Islet of Langerhans (tissue), 1 donor: ENCODE data around the gene ALDH1A2.

Source experiments
- FAIRE-seq: peaks from one replicate; lab custom pipeline; 2011; peaks lifted over from hg19 to GRCh38; lab: Jason Lieb, UNC

Gene ALDH1A2

DNA sequence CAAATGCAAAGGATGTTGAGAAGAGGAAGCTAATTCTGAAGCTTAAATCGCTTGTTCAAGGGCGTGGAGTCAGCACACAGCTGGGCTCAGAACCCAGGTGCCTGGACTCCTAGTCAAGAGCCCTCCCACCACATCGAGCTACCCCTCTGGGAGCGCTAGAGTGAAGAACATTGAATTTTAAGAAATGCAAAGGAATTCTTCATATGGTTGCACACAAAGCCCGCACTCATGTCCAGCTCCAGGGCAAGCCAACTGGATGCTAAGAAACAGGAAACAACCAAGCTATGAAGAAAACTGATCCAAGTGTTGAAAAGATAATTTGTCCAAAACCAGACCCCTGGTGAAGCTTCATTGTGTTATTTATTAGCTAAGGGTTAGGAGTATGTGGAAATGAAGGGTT is 122.3 kb downstream of the ALDH1A2 start:
- no peak for FAIRE-seq

DNA sequence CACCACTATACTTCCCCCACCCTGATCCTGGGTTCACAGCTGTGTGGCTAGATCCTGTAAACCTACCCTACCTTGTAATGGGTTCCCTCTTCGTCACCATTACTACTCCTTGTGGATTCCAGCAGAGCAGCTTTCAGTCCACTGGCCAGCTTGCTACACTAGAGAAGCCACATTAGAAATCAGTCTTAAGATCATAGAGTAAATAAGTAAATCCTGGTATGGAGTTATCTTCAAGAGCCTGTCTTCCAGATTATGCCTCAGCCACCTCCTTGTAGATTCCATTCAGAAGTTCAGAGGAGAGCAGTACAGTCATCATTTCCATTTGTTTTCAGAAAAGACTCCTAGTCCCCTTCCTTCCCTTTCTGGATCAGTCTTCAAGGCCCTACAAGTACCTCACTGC is 123.7 kb downstream of the ALDH1A2 start:
- no peak for FAIRE-seq

- FAIRE-seq = no peak
Observed at GRCh38 chr15:57932348-57932747, 133.2 kb downstream of the ALDH1A2 start.

DNA sequence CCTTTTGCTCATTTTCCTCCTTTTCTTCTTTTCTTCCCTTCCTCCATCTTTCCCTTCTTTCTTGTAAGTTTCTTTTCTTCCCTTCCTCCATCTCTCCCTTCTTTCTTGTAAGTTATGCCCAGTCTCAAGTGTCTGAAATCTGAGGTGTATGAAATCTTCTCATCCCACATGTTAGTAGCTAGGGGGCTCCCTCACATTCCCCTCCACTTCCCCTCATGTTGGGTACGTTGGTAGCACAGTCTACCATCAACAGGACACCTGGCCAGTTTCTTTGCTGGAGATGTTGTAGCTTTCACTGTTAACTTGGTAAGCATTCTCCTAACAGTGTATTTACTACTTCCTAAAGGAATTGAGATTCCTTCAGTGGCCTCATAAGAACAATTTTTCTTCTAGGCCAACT is 133.9 kb downstream of the ALDH1A2 start:
- FAIRE-seq = no peak

- no peak for FAIRE-seq
Observed at GRCh38 chr15:57927091-57927631, 138.3 kb downstream of the ALDH1A2 start.

GRCh38 chr15:57925650-57926049 is 139.9 kb downstream of the ALDH1A2 start:
- no peak for FAIRE-seq

DNA sequence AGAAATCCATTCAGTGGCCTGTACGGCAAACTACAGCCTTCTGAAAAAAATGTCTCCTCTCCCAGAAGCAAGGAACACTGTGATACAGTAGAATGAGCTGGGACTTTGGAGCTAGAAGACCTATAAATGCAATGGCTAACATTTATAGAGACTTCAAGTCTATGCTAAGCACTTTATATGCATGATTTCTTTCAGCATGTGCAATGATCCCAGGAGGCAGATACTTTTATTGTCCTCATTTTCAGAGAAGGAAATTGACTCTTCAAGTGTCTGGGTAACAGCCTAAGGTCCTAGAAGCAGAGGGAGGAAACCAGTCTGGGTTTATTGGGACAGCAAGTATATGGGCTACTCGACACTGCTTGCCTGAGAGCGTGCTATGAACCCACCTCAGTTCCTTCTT is 140.9 kb downstream of the ALDH1A2 start:
- FAIRE-seq = no peak

DNA sequence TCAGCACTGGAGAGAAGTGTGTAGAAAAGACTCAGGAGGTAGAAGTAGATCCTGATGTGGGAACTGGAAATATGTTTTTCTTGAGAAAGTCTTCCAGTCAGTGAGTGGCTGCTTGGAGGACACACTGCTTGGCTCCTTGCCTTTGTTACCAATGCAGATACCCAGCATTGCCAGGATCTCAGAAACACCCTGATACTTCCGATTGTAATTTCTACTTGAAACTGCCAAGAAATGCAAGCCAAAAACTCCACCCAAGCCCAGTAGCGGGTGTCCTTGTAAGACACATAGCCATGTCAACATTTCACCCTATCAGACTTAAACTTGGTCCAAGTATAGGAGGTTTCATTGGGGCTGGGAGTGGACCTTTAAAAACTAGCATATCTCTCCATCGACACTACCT is 141.8 kb downstream of the ALDH1A2 start:
- FAIRE-seq = no peak

GRCh38 chr15:57923306-57923705 is 142.2 kb downstream of the ALDH1A2 start:
- FAIRE-seq = no peak

GRCh38 chr15:57922776-57923175 is 142.7 kb downstream of the ALDH1A2 start:
- FAIRE-seq = no peak

DNA sequence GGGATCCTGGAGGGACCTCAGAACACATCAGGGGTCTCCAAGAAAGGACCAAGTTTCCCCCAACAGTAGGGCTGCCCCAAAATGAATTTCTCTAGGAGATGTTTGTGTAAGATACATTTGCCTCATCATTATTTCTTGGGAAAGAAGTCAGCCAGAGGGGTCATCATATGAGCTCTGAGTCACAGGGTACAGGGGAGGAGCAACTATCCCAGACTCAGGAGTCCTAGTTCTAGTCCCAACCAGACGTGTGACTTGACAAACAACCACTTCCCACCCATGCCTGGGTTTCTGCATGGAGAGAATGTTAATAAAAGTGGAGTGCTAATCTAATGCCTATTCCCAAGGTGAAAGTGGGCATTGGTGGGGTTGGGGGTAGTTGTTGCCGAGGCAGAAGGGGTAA is 144.1 kb downstream of the ALDH1A2 start:
- FAIRE-seq = no peak

- no peak for FAIRE-seq
Observed at GRCh38 chr15:57920911-57921310, 144.6 kb downstream of the ALDH1A2 start.

DNA sequence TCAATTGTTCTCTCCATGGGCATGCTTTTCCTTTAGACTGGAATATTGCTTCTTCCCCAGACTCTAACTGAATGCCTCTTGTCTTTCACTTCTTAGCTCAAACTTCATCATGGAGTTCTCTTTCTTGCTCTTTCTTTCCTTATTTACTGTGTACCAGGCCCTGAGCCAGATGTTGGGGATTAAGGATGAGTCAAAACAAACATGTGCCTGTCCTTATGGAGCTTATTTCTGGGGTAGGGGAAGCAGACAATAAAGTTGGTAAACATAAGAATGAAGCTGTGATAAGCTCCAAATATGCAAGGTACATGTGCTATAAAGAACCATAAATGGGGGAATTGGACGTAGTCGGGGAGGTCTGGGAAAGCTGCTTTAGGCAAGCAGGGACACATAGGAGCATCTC is 145.8 kb downstream of the ALDH1A2 start:
- FAIRE-seq = no peak

DNA sequence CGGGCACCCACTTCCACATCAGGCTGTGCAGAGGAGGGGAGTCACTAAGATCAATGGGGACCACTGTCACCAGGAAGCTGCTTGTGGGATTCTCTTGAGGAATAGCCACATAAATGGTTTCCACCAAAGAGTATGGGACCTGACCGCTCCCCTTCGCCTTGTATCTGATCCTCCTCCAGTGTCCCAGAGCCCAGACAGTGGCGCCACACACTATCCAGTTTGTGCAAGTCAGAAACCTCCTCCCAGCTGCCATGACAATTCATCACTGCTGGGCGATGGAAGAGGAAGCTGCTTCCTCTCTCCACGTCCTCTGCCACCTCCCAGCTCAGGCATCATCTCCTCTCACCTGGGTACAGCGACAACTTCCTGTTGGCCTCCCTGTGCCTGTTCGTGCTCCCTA is 147.5 kb downstream of the ALDH1A2 start:
- FAIRE-seq = no peak

- no peak for FAIRE-seq
Observed at GRCh38 chr15:57916695-57917094, 148.8 kb downstream of the ALDH1A2 start.

DNA sequence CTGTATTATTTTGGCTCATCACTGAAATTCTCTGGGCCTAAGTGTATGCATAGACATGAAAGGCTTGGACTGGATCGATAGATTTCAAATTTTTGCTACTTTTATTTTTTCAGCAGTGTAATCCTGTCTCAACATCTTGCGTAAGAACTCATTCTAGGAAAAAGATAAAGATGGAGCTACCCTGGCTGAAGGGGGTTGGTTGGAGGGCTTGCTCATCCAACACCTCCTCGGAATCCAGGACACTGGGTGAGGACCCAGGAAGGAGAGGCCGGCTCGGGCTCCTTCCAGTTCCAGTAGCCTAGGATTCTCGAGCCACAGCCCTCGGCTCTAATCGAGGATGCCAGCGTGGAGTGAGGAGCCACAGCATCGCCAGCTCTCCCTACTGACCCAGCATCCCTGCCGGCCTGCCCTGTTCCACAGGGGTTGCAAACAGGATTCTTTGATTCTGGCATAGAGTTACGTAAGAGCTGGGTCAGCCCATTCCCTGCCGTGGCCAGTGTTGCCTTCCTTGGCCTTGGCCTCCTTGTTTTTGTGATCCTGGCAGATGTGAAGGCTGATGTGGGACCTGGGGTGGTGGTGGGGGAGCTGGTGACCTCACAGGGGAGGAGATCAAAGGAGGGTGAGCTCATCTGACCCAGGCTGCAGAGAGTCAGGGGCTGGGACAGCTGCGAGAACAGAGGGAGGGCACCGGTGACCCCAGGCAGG is 149.5 kb downstream of the ALDH1A2 start:
- FAIRE-seq = no peak

GRCh38 chr15:57914350-57915055 is 151.0 kb downstream of the ALDH1A2 start:
- no peak for FAIRE-seq

DNA sequence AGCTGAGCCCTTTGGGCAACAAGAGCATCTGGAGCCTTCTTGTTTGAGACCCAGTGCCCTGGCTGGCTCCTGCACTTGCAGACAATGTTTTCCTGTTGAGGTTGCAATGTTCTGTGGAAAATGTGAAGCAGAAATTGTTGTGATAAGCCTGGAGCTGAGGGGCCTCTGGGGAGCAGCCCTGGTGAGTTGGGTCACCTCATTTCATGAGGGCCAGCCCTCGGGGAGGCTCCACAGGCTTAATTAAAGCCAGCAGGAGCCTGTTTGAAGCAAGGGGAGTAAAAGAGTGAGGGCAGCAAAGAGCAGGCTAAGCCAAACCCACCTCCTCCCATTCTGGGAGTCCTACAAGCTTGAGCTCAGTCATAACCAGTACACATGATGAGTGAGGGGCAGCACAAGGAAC is 154.3 kb downstream of the ALDH1A2 start:
- no peak for FAIRE-seq

- no peak for FAIRE-seq
Observed at GRCh38 chr15:57910672-57911071, 154.8 kb downstream of the ALDH1A2 start.

- no peak for FAIRE-seq
Observed at GRCh38 chr15:57909388-57909787, 156.1 kb downstream of the ALDH1A2 start.

DNA sequence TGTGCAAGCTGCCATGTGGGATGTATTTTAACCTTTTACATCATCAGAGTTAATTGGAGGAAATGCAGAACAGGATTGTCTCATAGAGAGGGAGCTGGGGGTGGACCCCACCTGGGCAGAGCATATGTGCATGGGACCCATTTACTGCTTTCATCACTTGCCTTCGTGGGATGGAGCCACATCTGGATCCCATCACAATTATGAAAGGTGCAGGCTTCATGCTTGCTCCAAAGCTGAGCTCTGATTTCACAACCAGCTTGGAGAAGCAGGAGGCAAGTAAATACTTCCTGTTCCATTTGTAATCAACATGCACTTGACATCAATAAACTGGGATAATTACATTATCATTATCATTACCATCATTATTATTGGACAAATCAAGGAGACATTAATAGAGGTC is 161.9 kb downstream of the ALDH1A2 start:
- no peak for FAIRE-seq
